IPS-15b (cell line): Measurements from ENCODE around the gene ZFHX3.

Experiments
- H3K27me3 ChIP-seq: one replicate; pipeline ENCODE4 v1.6.1; 2013; ENCODE audit warnings: low read length; ENCODE audit not compliant: control insufficient read depth, insufficient read depth
- H3K36me3 ChIP-seq: one replicate; pipeline ENCODE4 v1.6.1; 2013; ENCODE audit warnings: low read length; ENCODE audit not compliant: control insufficient read depth, insufficient read depth
- H3K4me1 ChIP-seq: one replicate; pipeline ENCODE4 v1.6.1; 2013; ENCODE audit warnings: mild to moderate bottlenecking, low read length; ENCODE audit not compliant: control insufficient read depth, insufficient read depth
- H3K4me3 ChIP-seq: one replicate; pipeline ENCODE4 v1.5.1; 2013; ENCODE audit warnings: low read depth, low read length
- H3K9ac ChIP-seq: one replicate; pipeline ENCODE4 v1.6.1; 2013; ENCODE audit warnings: low read depth, mild to moderate bottlenecking, low read length
- H3K9me3 ChIP-seq: one replicate; pipeline ENCODE4 v1.6.1; 2013; ENCODE audit warnings: mild to moderate bottlenecking, low read length; ENCODE audit not compliant: control insufficient read depth, insufficient read depth

Gene ZFHX3

DNA sequence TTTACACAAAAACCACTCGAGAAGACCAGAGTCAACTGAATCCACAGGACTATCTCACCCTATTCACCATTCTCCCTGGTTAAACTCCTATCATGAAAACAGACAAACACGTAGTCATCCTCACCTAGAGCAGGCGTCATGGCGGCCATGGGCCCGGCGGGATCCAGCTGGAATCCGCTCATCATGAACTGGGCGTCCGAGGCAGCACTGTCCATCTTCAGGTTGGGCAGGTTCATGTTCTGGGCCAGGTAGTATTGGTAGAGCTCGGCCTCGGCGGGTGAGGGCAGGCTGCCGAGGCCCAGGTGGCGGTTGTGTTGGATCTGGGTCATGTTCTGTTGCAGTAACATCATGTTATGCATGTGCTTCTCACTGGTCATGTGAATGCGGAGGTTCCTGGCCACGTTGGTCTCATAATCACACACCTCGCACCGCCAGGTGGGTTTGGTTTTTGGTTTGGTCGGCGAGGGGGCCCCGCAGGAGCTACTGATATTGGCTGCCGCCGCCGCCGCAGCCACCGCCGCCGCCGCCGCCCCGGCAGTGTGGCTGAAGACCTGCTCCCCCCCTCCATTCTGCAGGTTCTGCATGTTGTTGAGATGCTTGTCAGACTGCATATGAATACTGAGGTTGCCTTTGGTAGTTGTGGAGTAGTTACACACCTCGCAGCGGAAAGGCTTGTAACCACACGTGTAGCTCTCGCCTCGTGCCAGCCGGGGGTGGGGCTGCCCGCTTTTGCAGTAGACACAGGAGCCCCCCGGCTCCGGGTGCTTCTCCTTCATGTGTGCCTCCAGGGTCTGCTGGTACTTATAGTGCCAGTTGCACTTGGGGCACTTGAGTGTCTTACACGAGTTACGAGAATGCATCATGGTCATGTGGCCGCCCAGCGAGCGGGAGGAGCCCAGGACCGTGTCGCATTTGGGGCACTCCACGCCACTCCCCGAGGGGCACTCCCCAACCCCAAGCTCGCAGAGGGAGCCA, 90.3 kb downstream of the ZFHX3 start:
- Histone ChIP-seq H3K4me1 (no peaks in the 10 kb centered on the region), H3K9me3 (no peaks in the 10 kb centered on the region), H3K27me3 (no peaks in the 10 kb centered on the region), H3K36me3 (no peaks in the 10 kb centered on the region), H3K9ac (no peak overlapping the region), H3K4me3 (no peak overlapping the region)

DNA sequence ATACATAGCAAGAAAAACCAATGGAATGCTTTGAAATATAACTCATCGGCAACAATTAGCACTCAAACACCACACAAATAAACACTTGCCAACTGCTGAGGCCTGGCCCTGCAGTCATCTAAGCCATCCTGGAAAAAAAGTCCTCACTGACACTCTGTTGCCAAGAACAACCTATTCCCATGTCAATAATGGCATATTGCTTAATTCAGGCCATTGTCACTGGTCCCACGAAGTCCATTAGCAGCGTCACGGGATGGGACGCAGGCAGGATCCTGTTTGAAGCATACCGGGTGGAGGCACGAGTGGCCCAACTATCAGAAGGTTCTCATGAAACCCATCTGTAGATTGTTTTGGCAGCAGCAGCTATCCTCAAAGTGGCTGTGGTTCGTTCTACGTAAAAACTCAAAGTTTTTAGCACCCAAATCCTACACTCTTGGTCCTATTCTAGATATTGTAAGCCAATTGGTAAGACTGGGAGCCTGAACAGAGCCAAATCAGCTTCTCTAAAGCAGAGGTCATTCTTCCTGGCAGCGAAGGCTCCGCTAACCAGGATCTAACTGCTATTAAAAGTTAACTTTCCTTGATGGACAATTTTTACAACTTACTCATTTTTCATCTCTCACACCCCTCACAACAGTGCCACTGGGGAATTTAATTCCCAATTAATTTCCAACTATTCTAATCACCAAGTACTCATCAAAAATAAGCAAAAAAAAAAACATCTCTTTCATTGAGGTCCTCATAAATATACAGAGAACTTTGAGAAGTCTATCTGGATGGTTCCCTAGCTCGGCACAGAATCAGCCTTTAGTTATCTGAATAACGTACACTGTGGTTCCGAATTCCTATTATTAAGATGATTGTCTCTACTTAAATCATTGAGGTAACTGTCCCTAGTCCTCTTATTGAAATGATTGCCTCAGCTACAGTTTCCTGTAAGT, 91.5 kb downstream of the ZFHX3 start:
- Histone ChIP-seq H3K27me3 (no peaks in the 10 kb centered on the region), H3K9me3 (no peaks in the 10 kb centered on the region), H3K36me3 (no peaks in the 10 kb centered on the region), H3K4me3 (no peak overlapping the region), H3K4me1 (no peaks in the 10 kb centered on the region), H3K9ac (no peak overlapping the region)

DNA sequence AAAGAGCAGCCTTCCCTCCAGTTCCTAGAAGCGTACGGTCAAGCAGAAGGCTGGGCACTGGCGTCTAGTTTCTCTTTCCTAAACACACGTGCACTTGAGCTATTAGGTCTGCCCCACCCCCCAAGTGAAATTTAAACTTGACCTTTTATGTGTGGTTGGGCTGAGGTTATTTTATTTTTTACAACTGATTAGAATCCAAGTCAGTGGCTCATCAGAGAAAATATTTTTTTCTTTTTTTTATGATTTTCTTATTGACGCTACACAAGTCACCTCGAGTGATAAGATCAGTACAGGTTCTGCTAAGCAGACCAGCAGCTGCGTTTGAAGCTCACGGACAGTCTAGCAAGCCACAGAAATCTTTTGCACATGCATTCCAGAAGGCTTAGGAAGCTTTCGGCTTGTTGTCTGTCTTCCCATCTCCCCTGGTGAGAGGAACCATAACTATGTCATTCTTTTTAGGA, 95.1 kb downstream of the ZFHX3 start:
- Histone ChIP-seq H3K9ac (no peak overlapping the region), H3K4me3 (no peak overlapping the region), H3K4me1 (no peaks in the 10 kb centered on the region), H3K9me3 (no peaks in the 10 kb centered on the region), H3K36me3 (no peaks in the 10 kb centered on the region), H3K27me3 (no peaks in the 10 kb centered on the region)

DNA sequence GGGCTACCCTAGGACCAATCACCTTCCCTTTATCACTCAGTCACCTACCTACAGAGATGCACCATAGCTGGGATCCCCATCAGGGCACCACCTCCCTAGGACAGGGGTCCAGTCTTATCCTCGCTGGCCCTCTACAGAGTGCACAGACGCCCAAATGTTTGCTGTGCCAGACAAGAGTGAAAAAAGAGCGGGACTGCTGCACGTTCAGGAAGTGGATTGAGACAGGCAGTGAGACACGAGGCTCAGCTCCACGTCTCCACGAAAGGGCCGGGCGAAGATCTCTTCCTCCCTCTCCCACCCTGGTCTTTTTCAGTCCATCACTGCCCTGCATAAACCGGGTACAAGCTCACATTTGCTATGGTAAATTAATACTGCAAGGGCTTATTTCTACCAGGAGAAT, 95.5 kb downstream of the ZFHX3 start:
- H3K4me3 ChIP-seq, result no peak overlapping the region
- H3K9ac ChIP-seq, result no peak overlapping the region
- no peaks in the 10 kb centered on the region for H3K9me3 ChIP-seq
- no peaks in the 10 kb centered on the region for H3K36me3 ChIP-seq
- H3K4me1 ChIP-seq, result peaks cover 3% of the 10 kb centered on the region
- no peaks in the 10 kb centered on the region for H3K27me3 ChIP-seq

DNA sequence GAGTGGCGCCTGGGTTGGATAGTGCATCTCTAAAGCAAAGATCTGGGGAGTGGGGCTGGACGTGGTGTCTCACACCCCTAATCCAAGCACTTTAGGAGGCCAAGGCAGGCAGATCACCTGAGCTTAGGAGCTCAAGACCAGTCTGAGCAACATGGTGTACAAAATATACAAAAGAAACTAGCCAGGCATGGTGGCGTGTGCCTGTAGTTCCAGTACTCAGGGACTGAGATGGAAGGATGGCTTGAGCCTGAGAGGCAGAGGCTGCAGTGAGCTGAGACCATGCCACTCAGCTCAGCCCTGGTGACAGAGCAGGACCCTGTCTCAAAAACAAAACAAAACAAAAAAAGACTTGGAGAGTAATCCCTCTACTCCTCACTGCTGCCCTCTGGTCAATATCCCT, 96.0 kb downstream of the ZFHX3 start:
- Histone ChIP-seq H3K9ac (no peak overlapping the region), H3K27me3 (no peaks in the 10 kb centered on the region), H3K9me3 (no peaks in the 10 kb centered on the region), H3K4me1 (peaks cover 6% of the 10 kb centered on the region), H3K36me3 (no peaks in the 10 kb centered on the region), H3K4me3 (no peak overlapping the region)

DNA sequence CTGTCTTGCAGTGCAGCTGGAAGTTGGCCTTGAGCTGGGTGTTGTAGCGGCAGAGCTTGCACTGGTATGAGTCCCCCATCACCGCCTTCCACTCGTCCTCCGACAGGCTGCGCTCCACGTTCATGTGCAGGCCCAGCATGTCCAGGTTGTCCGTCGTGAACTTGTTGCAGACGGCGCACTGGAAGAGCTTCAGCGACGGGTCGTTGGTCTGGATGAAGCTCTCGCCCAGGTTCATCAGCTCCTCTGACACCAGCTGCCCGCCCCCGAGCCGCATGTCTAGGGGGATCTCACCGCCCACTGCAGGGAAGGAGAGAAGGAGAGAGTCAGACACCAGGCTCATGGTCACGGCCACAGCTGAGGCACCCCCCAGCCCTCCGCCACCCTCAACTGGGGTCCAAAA, 97.3 kb downstream of the ZFHX3 start:
- Histone ChIP-seq H3K27me3 (no peaks in the 10 kb centered on the region), H3K36me3 (no peaks in the 10 kb centered on the region), H3K4me1 (peaks cover 6% of the 10 kb centered on the region), H3K9ac (no peak overlapping the region), H3K4me3 (no peak overlapping the region), H3K9me3 (no peaks in the 10 kb centered on the region)

DNA sequence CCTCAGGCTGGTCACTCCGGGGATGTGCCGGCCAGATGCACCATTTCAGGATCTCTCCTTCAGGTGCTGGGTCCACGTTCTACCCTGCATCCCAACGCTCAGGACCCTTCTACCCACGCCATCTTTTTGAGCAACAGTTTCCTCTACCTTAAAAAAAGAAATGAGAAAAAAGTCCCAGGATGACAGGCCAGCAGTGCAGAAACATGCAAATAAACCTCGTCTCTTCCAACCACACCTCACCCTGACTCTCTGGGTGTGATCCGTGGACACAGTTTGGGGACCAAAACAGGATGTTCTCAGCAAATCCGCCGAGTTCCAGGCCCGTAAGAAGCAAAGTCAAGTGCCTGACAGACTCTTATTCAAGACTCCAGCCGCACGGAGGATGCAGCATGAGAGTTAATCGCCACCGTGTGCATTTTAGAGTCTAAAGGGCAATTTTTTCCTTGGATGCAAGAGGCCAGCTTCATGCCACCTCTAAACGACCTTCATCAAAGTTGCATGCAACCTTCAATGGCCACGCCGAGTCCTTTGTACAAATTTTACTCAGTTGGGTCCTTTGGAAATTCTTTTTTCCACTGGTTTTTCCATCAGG, 99.6 kb downstream of the ZFHX3 start:
- H3K27me3 ChIP-seq, result no peaks in the 10 kb centered on the region
- no peak overlapping the region for H3K4me3 ChIP-seq
- peaks cover 6% of the 10 kb centered on the region for H3K4me1 ChIP-seq
- H3K9ac ChIP-seq, result no peak overlapping the region
- H3K36me3 ChIP-seq, result no peaks in the 10 kb centered on the region
- no peaks in the 10 kb centered on the region for H3K9me3 ChIP-seq

DNA sequence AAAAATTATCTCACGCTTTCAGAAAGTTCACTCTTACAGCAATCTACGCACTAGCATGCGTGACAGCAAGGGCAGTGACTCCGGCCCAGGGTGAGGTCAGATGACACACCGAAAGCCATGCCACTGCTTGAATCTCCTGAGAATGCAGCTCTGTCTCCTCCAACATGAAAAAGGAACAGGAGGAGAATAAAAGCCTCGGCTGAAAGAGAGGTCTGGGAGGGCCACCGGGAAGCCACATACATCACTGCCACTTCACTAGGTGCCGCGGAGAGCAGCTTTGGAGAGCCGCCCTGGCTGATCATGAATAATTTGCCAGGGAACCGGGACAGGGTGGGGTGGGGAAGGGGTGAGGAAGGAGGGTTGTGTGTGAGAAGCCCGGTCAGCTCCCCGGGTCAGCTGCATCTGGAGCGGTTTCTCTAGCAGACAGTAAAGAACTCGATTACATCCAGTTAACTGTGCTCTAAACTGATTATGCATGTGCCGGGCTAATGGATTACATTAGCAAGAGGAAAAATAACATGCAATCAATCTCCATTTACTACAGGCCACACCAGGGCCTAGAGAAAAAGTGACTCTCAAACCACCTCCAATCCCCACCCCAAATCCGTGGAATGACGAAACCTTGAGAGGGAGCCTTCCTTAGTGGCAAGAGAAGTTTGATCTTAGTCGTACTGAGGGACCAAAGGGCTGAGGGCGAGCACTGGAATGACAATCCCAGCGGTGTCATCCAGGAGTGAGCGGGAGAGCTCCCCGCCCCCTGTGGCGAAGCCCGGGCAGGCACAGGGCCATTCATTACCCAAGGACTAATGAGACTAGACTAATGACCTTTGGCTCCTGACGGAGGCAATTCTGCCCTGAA, 100.3 kb downstream of the ZFHX3 start:
- no peak overlapping the region for H3K4me3 ChIP-seq
- no peaks in the 10 kb centered on the region for H3K27me3 ChIP-seq
- no peak overlapping the region for H3K9ac ChIP-seq
- H3K4me1 ChIP-seq, result peaks cover 6% of the 10 kb centered on the region
- H3K9me3 ChIP-seq, result no peaks in the 10 kb centered on the region
- H3K36me3 ChIP-seq, result no peaks in the 10 kb centered on the region

DNA sequence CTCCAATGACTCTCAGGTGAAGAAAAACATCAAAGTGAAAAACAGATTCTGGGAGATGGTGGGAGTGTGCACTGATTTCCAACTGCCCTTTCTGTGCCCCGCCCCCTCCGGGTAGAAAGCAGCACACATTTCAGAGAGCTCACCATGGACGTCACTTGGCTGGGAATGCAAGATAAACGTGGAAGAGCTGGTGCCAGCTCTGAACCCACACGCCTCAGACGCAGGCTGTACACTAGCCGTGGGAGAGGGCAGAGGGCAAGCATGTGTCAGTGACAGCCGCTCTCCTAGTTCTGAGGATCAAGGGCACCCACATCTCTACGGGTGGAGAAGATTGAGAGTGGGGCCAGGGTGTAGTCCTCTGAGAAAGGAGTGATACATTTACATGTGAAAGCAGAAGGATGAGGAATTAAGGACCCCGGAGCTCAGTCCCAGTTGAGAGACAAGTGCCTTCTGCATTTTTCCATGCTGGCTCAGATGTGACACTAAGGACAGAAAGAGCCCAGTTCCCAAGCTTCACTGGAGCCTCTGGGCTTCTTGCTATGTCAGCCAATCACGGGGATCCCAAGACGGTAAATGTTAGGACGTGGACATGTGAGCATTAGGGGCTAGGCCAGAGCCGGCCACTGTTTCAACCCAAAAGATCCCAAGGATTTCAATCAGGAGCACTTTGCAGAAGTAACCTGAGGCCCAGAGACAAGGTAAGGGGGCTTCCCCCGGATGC, 101.3 kb downstream of the ZFHX3 start:
- Histone ChIP-seq H3K36me3 (no peaks in the 10 kb centered on the region), H3K9me3 (no peaks in the 10 kb centered on the region)

DNA sequence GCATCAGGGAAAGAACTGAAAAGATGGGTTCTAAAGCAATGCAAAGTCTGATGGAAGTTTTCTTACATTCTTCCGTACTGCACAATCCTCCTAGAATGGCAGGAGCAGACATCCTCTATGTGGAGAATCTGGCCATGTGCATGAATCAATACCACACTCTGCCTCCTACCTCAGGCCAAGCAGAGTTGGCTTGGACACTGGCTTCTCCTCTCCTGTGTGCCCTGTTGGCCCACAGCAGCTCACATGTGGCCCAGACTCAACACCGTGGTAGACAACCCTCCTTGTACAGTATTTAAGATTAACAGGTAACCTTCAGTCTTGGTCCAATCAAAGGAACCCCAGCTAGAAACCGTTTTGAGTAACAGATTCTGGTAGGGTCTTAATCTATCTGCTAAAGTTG, 101.9 kb downstream of the ZFHX3 start:
- Histone ChIP-seq H3K9ac (no peak overlapping the region), H3K4me3 (no peak overlapping the region), H3K9me3 (no peaks in the 10 kb centered on the region), H3K27me3 (no peaks in the 10 kb centered on the region), H3K36me3 (no peaks in the 10 kb centered on the region), H3K4me1 (peaks cover 6% of the 10 kb centered on the region)

More for the DNA sequence above, 101.3 kb downstream of the ZFHX3 start:
- Histone ChIP-seq H3K4me3 (no peak overlapping the region), H3K9ac (no peak overlapping the region), H3K4me1 (peaks cover 6% of the 10 kb centered on the region), H3K27me3 (no peaks in the 10 kb centered on the region)
